Panc1 (cell line): ENCODE measurements around the gene ZBTB7C. TPM values are rescaled to one million over a fixed set of nuclear protein-coding genes. Genes with fewer than 3 reads are reported as not detected.

ENCODE experiments used
- ATAC-seq: fragments of 200-7000 bp; cut with Tn5 transposase; 2 replicates; pipeline ENCODE4 v1.9.1; 2020; ENCODE audit warnings: mild to moderate bottlenecking, moderate library complexity
- BruUV-seq: library from RNA; stranded (reverse); fragments of 400-500 nt; replicated peaks from 2 replicates; lab custom pipeline; 2021; lab: Mats Ljungman, UMichigan
- CTCF ChIA-PET: fragments of 300-600 bp; sonication (Branson Sonifier 250); formaldehyde crosslinking; loops from one replicate; lab custom pipeline; 2022; ENCODE audit warnings: antibody characterized with exemption; lab: Charles Lee
- POLR2A ChIA-PET: fragments of 300-600 bp; sonication (Branson Sonifier 250); formaldehyde crosslinking; loops from one replicate; lab custom pipeline; 2022; ENCODE audit warnings: antibody characterized with exemption; lab: Charles Lee
- DNase-seq: peaks from one replicate; pipeline ENCODE4 v3.0.0-alpha.2; 2010; ENCODE audit warnings: low read depth, low spot score
- H3K27ac ChIP-seq: 2 replicates; pipeline ENCODE4 v1.5.1; 2011; ENCODE audit warnings: mild to moderate bottlenecking, low read length, inconsistent platforms
- H3K27me3 ChIP-seq: fragments of 200-500 bp; sonication (Bioruptor generic); 2 replicates; pipeline ENCODE4 v1.6.0; 2014; ENCODE audit warnings: low read length, inconsistent platforms; ENCODE audit not compliant: control insufficient read depth, insufficient read depth
- H3K36me3 ChIP-seq: fragments of 200-500 bp; sonication (Bioruptor generic); 2 replicates; pipeline ENCODE4 v1.5.1; 2014; ENCODE audit warnings: inconsistent platforms, mild to moderate bottlenecking, low read length, moderate library complexity; ENCODE audit not compliant: control insufficient read depth, insufficient read depth
- H3K4me1 ChIP-seq: 2 replicates; pipeline ENCODE4 v1.5.1; 2011; ENCODE audit warnings: inconsistent platforms, mild to moderate bottlenecking, low read length, moderate library complexity; ENCODE audit not compliant: control insufficient read depth, insufficient read depth
- H3K4me3 ChIP-seq, 2 experiments: 2 replicates each; pipeline ENCODE4 v1.5.1; 2011 to 2012; ENCODE audit warnings: low read depth in 2 of 2, low read length in 2 of 2, mild to moderate bottlenecking in 2 of 2, inconsistent platforms in 1 of 2, moderate library complexity in 1 of 2
- H3K9me3 ChIP-seq: fragments of 200-500 bp; sonication (Bioruptor generic); 2 replicates; pipeline ENCODE4 v1.5.1; 2014; ENCODE audit warnings: low read depth, mild to moderate bottlenecking, inconsistent platforms, low read length, moderate library complexity; ENCODE audit not compliant: control insufficient read depth, insufficient read depth
- CTCF ChIP-seq: fragments of 450-650 bp; IDR thresholded peaks from 2 replicates; pipeline ENCODE4 v1.5.1; 2017; ENCODE audit warnings: mild to moderate bottlenecking
- POLR2AphosphoS5 ChIP-seq: IDR thresholded peaks from 2 replicates; pipeline ENCODE4 v1.6.1; 2012; ENCODE audit warnings: mild to moderate bottlenecking, low read depth, low read length, moderate library complexity
- REST ChIP-seq, 2 experiments: IDR thresholded peaks; 2 replicates each; pipeline ENCODE4 v1.6.1; 2011 to 2012; ENCODE audit warnings: low read depth in 2 of 2, control low read depth in 1 of 2, low read length in 1 of 2, mild to moderate bottlenecking in 1 of 2, moderate library complexity in 1 of 2; ENCODE audit not compliant: insufficient read depth in 1 of 2
- SIN3A ChIP-seq: IDR thresholded peaks from 2 replicates; pipeline ENCODE4 v1.6.1; 2012; ENCODE audit warnings: low read depth, mild to moderate bottlenecking, low read length, moderate library complexity, borderline replicate concordance; ENCODE audit not compliant: insufficient read depth
- TCF7L2 ChIP-seq: IDR thresholded peaks from 2 replicates; pipeline ENCODE4 v1.6.1; 2011; ENCODE audit warnings: mild to moderate bottlenecking, low read depth, low read length, inconsistent platforms
- in situ Hi-C: cut with HindIII; loops from 2 replicates; pipeline ENCODE4 v1.10.0; 2016; ENCODE audit warnings: low sequenced_read_pairs, low pct_unique_long_range_greater_than_20kb
- intact Hi-C: fragments of 100-400 bp; cut with micrococcal nuclease; formaldehyde crosslinking; loops from one replicate; pipeline ENCODE4 v1.10.0; 2022; ENCODE audit not compliant: unreplicated experiment
- total RNA-seq: library from RNA; stranded (reverse); gene quantifications from one replicate; pipeline ENCODE4 v1.2.1, GENCODE V29; 2021; ENCODE audit not compliant: unreplicated experiment

The ZBTB7C gene
- total RNA-seq, 1 experiment from 2014 or later: 0.03 TPM

GRCh38 chr18:48359626-48360025, 49.6 kb downstream of the ZBTB7C start:
- ChIA-PET CTCF (no interaction called here), POLR2A (no interaction called here)
- Histone ChIP-seq H3K27ac (no peak overlapping the region), H3K4me3 (no peak overlapping the region), H3K27me3 (no peaks in the 10 kb centered on the region), H3K9me3 (no peaks in the 10 kb centered on the region), H3K4me1 (no peaks in the 10 kb centered on the region), H3K36me3 (no peaks in the 10 kb centered on the region)
- TF ChIP-seq TCF7L2: no peak
- no peak for TF ChIP-seq SIN3A
- TF ChIP-seq CTCF: no peak
- no peak for TF ChIP-seq POLR2AphosphoS5
- TF ChIP-seq REST (IDR thresholded peaks at IDR 0.05; ENCODE audit: insufficient read depth in 1 of 2, low read depth in 2 of 2, low read length in 1 of 2): no peak
- DNase-seq (no peak), ATAC-seq (no peak)
- in situ Hi-C loops: no loop called here
- no TSS peak for BruUV-seq
- intact Hi-C loops: no loop called here

GRCh38 chr18:48358868-48359267, 50.3 kb downstream of the ZBTB7C start:
- CTCF ChIA-PET: no interaction called here
- DNase-seq: no peak

More at GRCh38 chr18:48358868-48359267, 50.3 kb downstream of the ZBTB7C start:
- TF ChIP-seq TCF7L2 (no peak), REST (IDR thresholded peaks at IDR 0.05; ENCODE audit: insufficient read depth in 1 of 2, low read depth in 2 of 2, low read length in 1 of 2) (no peak), SIN3A (no peak), CTCF (no peak), POLR2AphosphoS5 (no peak)
- BruUV-seq: no TSS peak
- H3K4me1 ChIP-seq: no peaks in the 10 kb centered on the region
- H3K36me3 ChIP-seq: no peaks in the 10 kb centered on the region
- no peaks in the 10 kb centered on the region; the same call in 1 of the 2 replicates for H3K27me3 ChIP-seq
- in situ Hi-C loops (no loop called here), intact Hi-C loops (no loop called here)
- no peaks in the 10 kb centered on the region for H3K9me3 ChIP-seq
- POLR2A ChIA-PET: no interaction called here
- H3K27ac ChIP-seq: no peak overlapping the region
- ATAC-seq: no peak
- no peak overlapping the region for H3K4me3 ChIP-seq
